Activated T-helper 2 cell treated with anti-CD3 and anti-CD28 coated beads, Interferon-gamma antibody, Interleukin-2, Interleukin-4, amounts not matched to agents 10 μg/mL and 5 μg/mL and 100 μg/mL, durations not matched to agents 14 hours and 24 hours and 36 hours (primary cell): ENCODE results near the gene DCTD. TPM values are rescaled to one million over a fixed set of nuclear protein-coding genes. Genes with fewer than 3 reads are reported as not detected.

Source experiments
- total RNA-seq: library from RNA; stranded (reverse); gene quantifications from 2 replicates; pipeline ENCODE4 v1.2.3, GENCODE V29; 2022

Gene DCTD
- total RNA-seq, 1 donor from 2014 or later = 121 TPM

Other genes with a start within 250 kb of the DCTD start
- 0.50 and 0.55 TPM in 2 replicates for gene WWC2, start 181.9 kb upstream of the DCTD start, total RNA-seq